Uterus (tissue), 4 donors: ENCODE results near the gene INF2. TPM values are rescaled to one million over a fixed set of nuclear protein-coding genes. Genes with fewer than 3 reads are reported as not detected.

Source experiments
- DNase-seq, 2 donors: peaks; one replicate each; pipeline ENCODE4 v3.0.0-alpha.2; 2019 to 2020
- H3K27ac ChIP-seq, 2 donors: fragments of 200-600 bp; sonication (generic); 1 replicate in 1 of 2; 2 replicates in 1 of 2; pipeline ENCODE4 v1.5.1; 2016 to 2018
- H3K27me3 ChIP-seq, 2 donors: fragments of 200-600 bp; sonication (generic); one replicate each; pipeline ENCODE4 v1.5.1; 2018 to 2019; ENCODE audit warnings: control low read depth in 1 of 2
- H3K36me3 ChIP-seq, 2 donors: fragments of 200-600 bp; sonication (generic); one replicate each; pipeline ENCODE4 v1.5.1; 2019; ENCODE audit warnings: control low read depth in 1 of 2
- H3K4me1 ChIP-seq, 2 donors: fragments of 200-600 bp; sonication (generic); one replicate each; pipeline ENCODE4 v1.5.1; 2018 to 2019; ENCODE audit warnings: control low read depth in 1 of 2
- H3K4me3 ChIP-seq, 2 donors: fragments of 200-600 bp; sonication (generic); 1 replicate in 1 of 2; 2 replicates in 1 of 2; pipeline ENCODE4 v1.5.1; 2018 to 2019; ENCODE audit warnings: mild to moderate bottlenecking in 1 of 2
- H3K9me3 ChIP-seq, 2 donors: fragments of 200-600 bp; sonication (generic); one replicate each; pipeline ENCODE4 v1.5.1; 2019; ENCODE audit warnings: control low read depth in 1 of 2
- CTCF ChIP-seq, 4 experiments: fragments of 200-600 bp in 2 of 4; fragments of 450-650 bp in 2 of 4; sonication (generic) in 2 of 4; IDR thresholded peaks; one replicate each; pipeline ENCODE4 v1.5.1; 2016 to 2019; ENCODE audit warnings: antibody characterized with exemption in 4 of 4, mild to moderate bottlenecking in 2 of 4, moderate library complexity in 1 of 4
- POLR2A ChIP-seq, 2 donors: fragments of 450-650 bp; IDR thresholded peaks; one replicate each; pipeline ENCODE4 v1.6.1; 2016; ENCODE audit warnings: antibody characterized with exemption in 2 of 2, mild to moderate bottlenecking in 1 of 2, moderate library complexity in 1 of 2
- intact Hi-C: fragments of 100-400 bp; cut with DNase I; formaldehyde crosslinking; loops from one replicate; pipeline ENCODE4 v1.15.1; 2023; ENCODE audit warnings: low total_unique reads
- total RNA-seq, 4 donors: library from RNA; depleted of rRNA in 3 of 4; stranded (reverse); fragments of >200 nt in 3 of 4; gene quantifications; one replicate each; pipeline versions ENCODE4 v1.1.0 to v1.2.4, GENCODE V29; 2014 to 2023
- donor health status: DM: yes; HTN: yes; CAD: no.

INF2 gene
- total RNA-seq, 4 donors from 2014 or later = 13.5 to 79.4 (median 44.6) TPM

DNA sequence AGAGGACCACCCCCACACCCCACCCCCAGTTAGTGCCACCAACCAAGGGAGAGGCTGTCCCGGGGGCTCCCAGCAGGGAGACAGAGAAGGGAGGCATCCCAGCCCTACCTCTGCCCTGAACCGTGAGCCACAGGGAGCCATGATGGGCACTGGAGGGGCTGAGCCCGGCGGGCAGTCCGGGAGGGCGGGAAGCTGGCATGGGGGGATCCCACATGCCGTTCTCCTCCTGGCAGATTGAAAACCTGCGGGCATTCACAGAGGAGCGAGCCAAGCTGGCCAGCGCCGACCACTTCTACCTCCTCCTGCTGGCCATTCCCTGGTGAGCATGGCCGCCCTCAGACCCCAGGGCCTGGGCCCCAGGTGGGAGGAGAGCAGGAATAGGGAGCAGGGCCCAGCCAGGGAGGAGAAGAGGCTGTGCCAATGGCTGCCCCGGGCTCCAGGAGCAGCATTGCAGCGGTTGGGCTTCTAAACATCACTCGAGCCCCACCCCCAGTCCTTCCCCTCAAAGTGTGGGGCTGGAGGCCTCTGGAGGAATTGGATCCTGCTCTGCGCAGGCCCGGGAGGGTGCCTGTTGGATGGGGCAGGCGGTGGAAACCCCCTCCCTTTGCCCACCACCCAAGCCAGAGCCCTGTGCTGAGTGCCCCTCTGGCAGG, 20.1 kb downstream of the INF2 start:
- Histone ChIP-seq H3K9me3 (no peaks in the 10 kb centered on the region), H3K27ac (no peak overlapping the region), H3K4me1 (no peaks in the 10 kb centered on the region), H3K36me3 (no peaks in the 10 kb centered on the region), H3K4me3 (no peak overlapping the region), H3K27me3 (no peaks in the 10 kb centered on the region)
- DNase-seq = no peak
- TF ChIP-seq POLR2A (IDR thresholded peaks at IDR 0.05) = no peak
- no peak for TF ChIP-seq CTCF (IDR thresholded peaks at IDR 0.05)
- intact Hi-C loops = loop anchor here (2.0 kb wide), 1 partner anchor 57 kb away; no protein-coding TSS in a partner anchor

- Histone ChIP-seq H3K9me3 (no peaks in the 10 kb centered on the region), H3K27ac (no peak overlapping the region), H3K4me3 (no peak overlapping the region), H3K36me3 (no peaks in the 10 kb centered on the region), H3K4me1 (no peaks in the 10 kb centered on the region), H3K27me3 (no peaks in the 10 kb centered on the region)
- no peak for TF ChIP-seq POLR2A (IDR thresholded peaks at IDR 0.05)
- TF ChIP-seq CTCF (IDR thresholded peaks at IDR 0.05) = no peak
- DNase-seq = no peak
- intact Hi-C loops = no loop called here
Measured at GRCh38 chr14:104710071-104710735, 20.8 kb downstream of the INF2 start.

- intact Hi-C loops = no loop called here
- TF ChIP-seq CTCF (IDR thresholded peaks at IDR 0.05) (no peak), POLR2A (IDR thresholded peaks at IDR 0.05) (no peak)
Measured at GRCh38 chr14:104712881-104713734, 23.7 kb downstream of the INF2 start.

GRCh38 chr14:104714066-104714465, 24.6 kb downstream of the INF2 start:
- no peak overlapping the region for H3K4me3 ChIP-seq
- TF ChIP-seq POLR2A (IDR thresholded peaks at IDR 0.05) = no peak
- TF ChIP-seq CTCF (IDR thresholded peaks at IDR 0.05) = no peak
- no peak overlapping the region for H3K27ac ChIP-seq
- H3K27me3 ChIP-seq = no peaks in the 10 kb centered on the region
- H3K9me3 ChIP-seq = no peaks in the 10 kb centered on the region
- no peaks in the 10 kb centered on the region for H3K36me3 ChIP-seq
- no peaks in the 10 kb centered on the region for H3K4me1 ChIP-seq
- intact Hi-C loops = no loop called here
- DNase-seq = no peak

More at GRCh38 chr14:104712881-104713734, 23.7 kb downstream of the INF2 start:
- H3K27me3 ChIP-seq = no peaks in the 10 kb centered on the region
- H3K27ac ChIP-seq = no peak overlapping the region
- no peaks in the 10 kb centered on the region for H3K4me1 ChIP-seq
- no peaks in the 10 kb centered on the region for H3K9me3 ChIP-seq
- H3K4me3 ChIP-seq = no peak overlapping the region
- H3K36me3 ChIP-seq = no peaks in the 10 kb centered on the region
- no peak for DNase-seq
